NCI-H1048 (cell line): ENCODE measurements around the gene AK1.
"Not testable (repeated sequence)": the region's sequence is repeated elsewhere in the genome, so short reads cannot be mapped to it uniquely, and the experiment has no call there.

ENCODE experiments used
- DNase-seq: peaks from one replicate; lab custom pipeline; 2025; lab: John Stamatoyannopoulos, UW

The AK1 gene

GRCh38 chr9:127884427-127884911 is 7.0 kb upstream of the AK1 start:
- DNase-seq, result no peak

- DNase-seq, result no peak
These were observed 6.5 kb upstream of the AK1 start for GRCh38 chr9:127883959-127884358.

- not testable (repeated sequence) for DNase-seq
These were observed 4.2 kb upstream of the AK1 start for GRCh38 chr9:127881715-127882114.

- no peak for DNase-seq
These were observed 2.7 kb upstream of the AK1 start for GRCh38 chr9:127880143-127880542.

GRCh38 chr9:127878652-127879390 is 1.3 kb upstream of the AK1 start:
- no peak for DNase-seq

GRCh38 chr9:127878001-127878651 is 651 bp upstream of the AK1 start:
- DNase-seq, result no peak

GRCh38 chr9:127876764-127877562 is 512 bp downstream of the AK1 start:
- DNase-seq, result no peak

GRCh38 chr9:127876026-127876763 is 1.3 kb downstream of the AK1 start:
- no peak for DNase-seq

- DNase-seq, result no peak
These were observed 2.0 kb downstream of the AK1 start for GRCh38 chr9:127875306-127875966.

GRCh38 chr9:127874301-127875221 is 2.9 kb downstream of the AK1 start:
- no peak for DNase-seq

GRCh38 chr9:127873886-127874285 is 3.6 kb downstream of the AK1 start:
- no peak for DNase-seq

GRCh38 chr9:127873223-127873691 is 4.2 kb downstream of the AK1 start:
- no peak for DNase-seq

GRCh38 chr9:127872369-127873222 is 4.9 kb downstream of the AK1 start:
- no peak for DNase-seq

GRCh38 chr9:127871531-127871930 is 5.9 kb downstream of the AK1 start:
- no peak for DNase-seq

GRCh38 chr9:127870887-127871286 is 6.6 kb downstream of the AK1 start:
- no peak for DNase-seq

GRCh38 chr9:127870153-127870491 is 7.4 kb downstream of the AK1 start:
- not testable (repeated sequence) for DNase-seq

GRCh38 chr9:127869310-127870152 is 7.9 kb downstream of the AK1 start:
- DNase-seq, result peak; percentile 36

GRCh38 chr9:127868278-127868902 is 9.1 kb downstream of the AK1 start:
- no peak for DNase-seq
